WTC11 (cell line): ENCODE data around the gene USF3. TPM values are rescaled to one million over a fixed set of nuclear protein-coding genes. Genes with fewer than 3 reads are reported as not detected.

Experiments
- ATAC-seq: fragments of 200-7000 bp; cut with Tn5 transposase; 2 replicates; pipeline ENCODE4 v1.10.0; 2021; ENCODE audit warnings: mild to moderate bottlenecking, moderate library complexity
- CTCF ChIA-PET: fragments of 300-600 bp; sonication (Branson Sonifier 250); formaldehyde crosslinking; loops from one replicate; lab custom pipeline; 2021; ENCODE audit warnings: antibody characterized with exemption; lab: Charles Lee
- POLR2A ChIA-PET: fragments of 350-600 bp; sonication (Branson Sonifier 250); formaldehyde crosslinking; loops from one replicate; lab custom pipeline; 2021; ENCODE audit warnings: antibody characterized with exemption; lab: Charles Lee
- DNase-seq: peaks from one replicate; pipeline ENCODE4 v3.0.0; 2021; ENCODE audit warnings: low spot score
- H3K27ac Mint-ChIP-seq: 2 replicates; pipeline ENCODE4 v1.8.0; 2021; ENCODE audit warnings: mixed read lengths
- H3K27me3 Mint-ChIP-seq: 2 replicates; pipeline ENCODE4 v1.8.0; 2021; ENCODE audit warnings: low read depth, mild to moderate bottlenecking, moderate library complexity, mixed read lengths
- H3K36me3 Mint-ChIP-seq: 2 replicates; pipeline ENCODE4 v1.8.0; 2021; ENCODE audit warnings: mixed read lengths
- H3K4me1 Mint-ChIP-seq: 2 replicates; pipeline ENCODE4 v1.8.0; 2022; ENCODE audit warnings: mixed read lengths
- H3K4me3 Mint-ChIP-seq: 2 replicates; pipeline ENCODE4 v1.8.0; 2021; ENCODE audit warnings: mild to moderate bottlenecking, moderate library complexity, mixed read lengths
- H3K9me3 Mint-ChIP-seq: 2 replicates; pipeline ENCODE4 v1.8.0; 2021; ENCODE audit warnings: mixed read lengths
- AFF4 ChIP-seq: sonication (generic); formaldehyde crosslinking; IDR thresholded peaks from 2 replicates; pipeline ENCODE4 v1.8.1; 2023; ENCODE audit warnings: mild to moderate bottlenecking, missing genetic modification reagents, borderline replicate concordance
- ELF4 ChIP-seq: sonication (generic); formaldehyde crosslinking; IDR thresholded peaks from 2 replicates; pipeline ENCODE4 v1.8.1; 2022; ENCODE audit warnings: low read depth, mild to moderate bottlenecking, moderate library complexity, missing genetic modification reagents
- FOXP4 ChIP-seq: sonication (generic); formaldehyde crosslinking; IDR thresholded peaks from 2 replicates; pipeline ENCODE4 v1.8.0; 2022; ENCODE audit warnings: mild to moderate bottlenecking, missing genetic modification reagents
- GABPB1 ChIP-seq: sonication (generic); formaldehyde crosslinking; IDR thresholded peaks from 2 replicates; pipeline ENCODE4 v1.8.1; 2023; ENCODE audit warnings: mild to moderate bottlenecking, missing genetic modification reagents
- GRHL2 ChIP-seq: fragments of 250-450 bp; sonication (Bioruptor Pico); IDR thresholded peaks from 2 replicates; pipeline ENCODE4 v1.8.0; 2022; ENCODE audit warnings: mild to moderate bottlenecking, moderate library complexity; ENCODE audit not compliant: insufficient replicate concordance, severe bottlenecking
- GTF2I ChIP-seq: fragments of 250-450 bp; sonication (Bioruptor Pico); conservative IDR thresholded peaks from 2 replicates; pipeline ENCODE4 v1.4.0; 2021; ENCODE audit warnings: mild to moderate bottlenecking
- HMGA2 ChIP-seq: fragments of 250-450 bp; sonication (Bioruptor Pico); IDR thresholded peaks from 2 replicates; pipeline ENCODE4 v1.4.0; 2021; ENCODE audit warnings: mild to moderate bottlenecking, moderate library complexity
- IRF2 ChIP-seq: sonication (generic); formaldehyde crosslinking; IDR thresholded peaks from 2 replicates; pipeline ENCODE4 v1.8.0; 2022; ENCODE audit warnings: low read depth, missing genetic modification reagents, borderline replicate concordance
- MAX ChIP-seq: sonication (generic); formaldehyde crosslinking; IDR thresholded peaks from 2 replicates; pipeline ENCODE4 v1.8.0; 2022; ENCODE audit warnings: mild to moderate bottlenecking, missing genetic modification reagents
- MYBL2 ChIP-seq: sonication (generic); formaldehyde crosslinking; IDR thresholded peaks from 2 replicates; pipeline ENCODE4 v1.8.1; 2023; ENCODE audit warnings: mild to moderate bottlenecking, moderate library complexity, missing genetic modification reagents
- NR2C2 ChIP-seq: sonication (generic); formaldehyde crosslinking; IDR thresholded peaks from 2 replicates; pipeline ENCODE4 v1.8.0; 2022; ENCODE audit warnings: mild to moderate bottlenecking, missing genetic modification reagents
- NR3C1 ChIP-seq: sonication (generic); formaldehyde crosslinking; conservative IDR thresholded peaks from 2 replicates; pipeline ENCODE4 v1.8.1; 2023; ENCODE audit warnings: low read depth, mild to moderate bottlenecking, missing genetic modification reagents
- PRDM15 ChIP-seq: sonication (generic); formaldehyde crosslinking; IDR thresholded peaks from 2 replicates; pipeline ENCODE4 v1.8.0; 2022; ENCODE audit warnings: missing genetic modification reagents
- PREB ChIP-seq: sonication (generic); formaldehyde crosslinking; IDR thresholded peaks from 2 replicates; pipeline ENCODE4 v1.8.1; 2022; ENCODE audit warnings: mild to moderate bottlenecking, missing genetic modification reagents, moderate library complexity, borderline replicate concordance
- PRRX2 ChIP-seq: fragments of 250-450 bp; sonication (Bioruptor Pico); IDR thresholded peaks from 2 replicates; pipeline ENCODE4 v1.8.0; 2021; ENCODE audit warnings: mild to moderate bottlenecking
- TEAD1 ChIP-seq: sonication (generic); formaldehyde crosslinking; IDR thresholded peaks from 2 replicates; pipeline ENCODE4 v1.8.0; 2022; ENCODE audit warnings: mild to moderate bottlenecking, missing genetic modification reagents
- TP53 ChIP-seq: sonication (generic); formaldehyde crosslinking; IDR thresholded peaks from 2 replicates; pipeline ENCODE4 v1.8.1; 2023; ENCODE audit warnings: mild to moderate bottlenecking, missing genetic modification reagents
- USF1 ChIP-seq: sonication (generic); formaldehyde crosslinking; IDR thresholded peaks from 2 replicates; pipeline ENCODE4 v1.8.0; 2022; ENCODE audit warnings: mild to moderate bottlenecking, missing genetic modification reagents
- ZBTB21 ChIP-seq: sonication (generic); formaldehyde crosslinking; IDR thresholded peaks from 2 replicates; pipeline ENCODE4 v1.8.1; 2023; ENCODE audit warnings: mild to moderate bottlenecking, missing genetic modification reagents, borderline replicate concordance
- ZMAT4 ChIP-seq: fragments of 250-450 bp; sonication (Bioruptor Pico); IDR thresholded peaks from 2 replicates; pipeline ENCODE4 v1.9.0; 2021; ENCODE audit warnings: mild to moderate bottlenecking
- ZNF138 ChIP-seq: sonication (generic); formaldehyde crosslinking; conservative IDR thresholded peaks from 2 replicates; pipeline ENCODE4 v1.8.1; 2022; ENCODE audit warnings: mild to moderate bottlenecking, moderate library complexity, missing genetic modification reagents
- ZSCAN18 ChIP-seq: fragments of 250-450 bp; sonication (Bioruptor Pico); IDR thresholded peaks from 2 replicates; pipeline ENCODE4 v2.1.2; 2022; ENCODE audit warnings: mild to moderate bottlenecking, moderate library complexity
- total RNA-seq: library from RNA; stranded (reverse); gene quantifications from 3 replicates; pipeline ENCODE4 v1.2.3, GENCODE V29; 2021

The USF3 gene
- total RNA-seq, 1 experiment from 2014 or later = 16.4 TPM

- CTCF ChIA-PET = no interaction called here
- Mint-ChIP-seq H3K4me3 (no peak overlapping the region), H3K36me3 (no peaks in the 10 kb centered on the region), H3K4me1 (peaks cover 31% of the 10 kb centered on the region), H3K27ac (no peak overlapping the region), H3K9me3 (no peaks in the 10 kb centered on the region), H3K27me3 (no peaks in the 10 kb centered on the region)
- no peak for DNase-seq
- POLR2A ChIA-PET = no interaction called here
- TF ChIP-seq MAX (CRISPR knock-in tag) = no peak
- no peak for TF ChIP-seq ELF4 (CRISPR knock-in tag)
- TF ChIP-seq IRF2 (CRISPR knock-in tag) = no peak
- no peak for TF ChIP-seq MYBL2 (CRISPR knock-in tag)
- no peak for TF ChIP-seq PRDM15 (CRISPR knock-in tag)
- TF ChIP-seq FOXP4 (CRISPR knock-in tag) = no peak
- no peak for TF ChIP-seq AFF4
- no peak for TF ChIP-seq TP53 (CRISPR knock-in tag)
- no peak for TF ChIP-seq GTF2I (CRISPR knock-in tag)
- no peak for TF ChIP-seq NR3C1 (CRISPR knock-in tag)
- no peak for TF ChIP-seq TEAD1 (CRISPR knock-in tag)
- no peak for TF ChIP-seq ZNF138
- no peak for TF ChIP-seq NR2C2 (CRISPR knock-in tag)
- no peak for TF ChIP-seq USF1
- no peak for TF ChIP-seq HMGA2 (CRISPR knock-in tag)
- ATAC-seq = no peak
These were observed 93.6 kb downstream of the USF3 start for GRCh38 chr3:113602836-113603235.

GRCh38 chr3:113602256-113602655 lies 94.2 kb downstream of the USF3 start:
- no peaks in the 10 kb centered on the region for H3K9me3 Mint-ChIP-seq
- TF ChIP-seq GRHL2 (CRISPR knock-in tag) (no peak), GABPB1 (no peak), PREB (no peak), PRRX2 (CRISPR knock-in tag) (no peak), ZMAT4 (no peak), ZBTB21 (CRISPR knock-in tag) (no peak), ZSCAN18 (no peak)

More at GRCh38 chr3:113602256-113602655, 94.2 kb downstream of the USF3 start:
- peaks cover 25% of the 10 kb centered on the region for H3K4me1 Mint-ChIP-seq
- H3K27ac Mint-ChIP-seq = no peak overlapping the region
- CTCF ChIA-PET = interaction anchor here (0.6 to 1.1 kb wide), 2 partner anchors 20 to 23 kb away, joined by 3 read pairs; no protein-coding TSS in a partner anchor
- POLR2A ChIA-PET = no interaction called here
- H3K36me3 Mint-ChIP-seq = no peaks in the 10 kb centered on the region
- no peak for DNase-seq
- H3K4me3 Mint-ChIP-seq = no peak overlapping the region
- ATAC-seq = no peak
- no peaks in the 10 kb centered on the region for H3K27me3 Mint-ChIP-seq
